ENCODE results near the gene SLC9C1.

The SLC9C1 gene

DNA sequence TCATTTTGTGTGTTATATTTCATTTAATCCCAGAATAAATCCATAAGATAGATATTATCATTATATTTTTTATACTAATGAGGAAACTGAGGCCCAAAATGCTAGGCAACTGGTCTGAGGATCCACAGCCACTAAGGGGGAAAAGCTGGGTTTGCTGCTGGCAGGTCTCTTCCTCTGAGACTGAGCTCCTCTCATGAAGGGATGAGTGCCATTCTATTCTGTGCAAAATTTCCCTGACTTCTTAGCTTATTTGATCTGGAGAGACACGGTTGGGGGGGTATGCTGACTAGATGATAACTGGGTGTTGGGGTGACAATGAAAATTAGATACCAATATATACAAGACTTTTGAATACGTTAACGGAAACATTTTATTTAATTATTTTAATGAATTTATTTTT lies 162.9 kb downstream of the SLC9C1 start:
- H3K4me3 ChIP-seq (IDR thresholded peaks at IDR 0.05; ENCODE audit: insufficient read depth, low read depth, low read length): no peak overlapping the region
- H3K9ac ChIP-seq: no peak overlapping the region
- no peaks in the 10 kb centered on the region for H3K79me2 ChIP-seq (ENCODE audit: insufficient read depth, low read depth)
- H3K4me2 ChIP-seq: no peak overlapping the region
- no peaks in the 10 kb centered on the region for H4K20me1 ChIP-seq (ENCODE audit: insufficient read depth)
- TF ChIP-seq CTCF (conservative IDR thresholded peaks at IDR 0.05; ENCODE audit: low read depth, low read length): no peak
- no peaks in the 10 kb centered on the region for H3K27me3 ChIP-seq (ENCODE audit: insufficient read depth, low read depth)
- no peak overlapping the region for H3K27ac ChIP-seq
- no peak overlapping the region for H2AFZ ChIP-seq (ENCODE audit: low read depth)
- H3K4me1 ChIP-seq (ENCODE audit: low read depth, poor library complexity, severe bottlenecking): peaks cover 46% of the 10 kb centered on the region
- H3K36me3 ChIP-seq (ENCODE audit: insufficient read depth): no peaks in the 10 kb centered on the region

GRCh38 chr3:112130638-112130993 lies 163.4 kb downstream of the SLC9C1 start:
- H3K27ac ChIP-seq: no peak overlapping the region
- no peaks in the 10 kb centered on the region for H3K27me3 ChIP-seq (ENCODE audit: insufficient read depth, low read depth)
- peaks cover 41% of the 10 kb centered on the region for H3K4me1 ChIP-seq (ENCODE audit: low read depth, poor library complexity, severe bottlenecking)
- H3K4me3 ChIP-seq (IDR thresholded peaks at IDR 0.05; ENCODE audit: insufficient read depth, low read depth, low read length): no peak overlapping the region
- H3K79me2 ChIP-seq (ENCODE audit: insufficient read depth, low read depth): no peaks in the 10 kb centered on the region
- H3K36me3 ChIP-seq (ENCODE audit: insufficient read depth): no peaks in the 10 kb centered on the region
- no peak overlapping the region for H3K4me2 ChIP-seq
- no peak overlapping the region for H3K9ac ChIP-seq
- no peak overlapping the region for H2AFZ ChIP-seq (ENCODE audit: low read depth)
- no peak for TF ChIP-seq CTCF (conservative IDR thresholded peaks at IDR 0.05; ENCODE audit: low read depth, low read length)
- no peaks in the 10 kb centered on the region for H4K20me1 ChIP-seq (ENCODE audit: insufficient read depth)

GRCh38 chr3:112129925-112130637 lies 163.9 kb downstream of the SLC9C1 start:
- no peaks in the 10 kb centered on the region for H3K27me3 ChIP-seq (ENCODE audit: insufficient read depth, low read depth)
- H3K79me2 ChIP-seq (ENCODE audit: insufficient read depth, low read depth): no peaks in the 10 kb centered on the region
- TF ChIP-seq CTCF (conservative IDR thresholded peaks at IDR 0.05; ENCODE audit: low read depth, low read length): no peak
- H3K27ac ChIP-seq: no peak overlapping the region
- no peak overlapping the region for H2AFZ ChIP-seq (ENCODE audit: low read depth)
- no peak overlapping the region for H3K9ac ChIP-seq
- H3K36me3 ChIP-seq (ENCODE audit: insufficient read depth): no peaks in the 10 kb centered on the region
- H4K20me1 ChIP-seq (ENCODE audit: insufficient read depth): no peaks in the 10 kb centered on the region
- H3K4me3 ChIP-seq (IDR thresholded peaks at IDR 0.05; ENCODE audit: insufficient read depth, low read depth, low read length): no peak overlapping the region
- peaks cover 35% of the 10 kb centered on the region for H3K4me1 ChIP-seq (ENCODE audit: low read depth, poor library complexity, severe bottlenecking)
- H3K4me2 ChIP-seq: no peak overlapping the region

GRCh38 chr3:112128843-112129727 lies 164.9 kb downstream of the SLC9C1 start:
- no peaks in the 10 kb centered on the region for H3K36me3 ChIP-seq (ENCODE audit: insufficient read depth)
- no peak overlapping the region for H3K27ac ChIP-seq
- H2AFZ ChIP-seq (ENCODE audit: low read depth): no peak overlapping the region
- H3K9ac ChIP-seq: no peak overlapping the region
- TF ChIP-seq CTCF (conservative IDR thresholded peaks at IDR 0.05; ENCODE audit: low read depth, low read length): no peak
- H3K4me2 ChIP-seq: no peak overlapping the region
- no peaks in the 10 kb centered on the region for H3K79me2 ChIP-seq (ENCODE audit: insufficient read depth, low read depth)
- H4K20me1 ChIP-seq (ENCODE audit: insufficient read depth): no peaks in the 10 kb centered on the region
- H3K4me1 ChIP-seq (ENCODE audit: low read depth, poor library complexity, severe bottlenecking): peaks cover 25% of the 10 kb centered on the region
- H3K27me3 ChIP-seq (ENCODE audit: insufficient read depth, low read depth): no peaks in the 10 kb centered on the region
- H3K4me3 ChIP-seq (IDR thresholded peaks at IDR 0.05; ENCODE audit: insufficient read depth, low read depth, low read length): no peak overlapping the region

Measured in KMS-11 (cell line).